H1 (cell line): ENCODE results near the gene CBLN1. TPM values are rescaled to one million over a fixed set of nuclear protein-coding genes. Genes with fewer than 3 reads are reported as not detected.
A peak's percentile ranks its signal among the peaks of the same experiment; 100 is the strongest.

Experiments used
- CTCF ChIA-PET: fragments of 300-600 bp; sonication (Branson Sonifier 250); formaldehyde crosslinking; loops from one replicate; lab custom pipeline; 2021; ENCODE audit not compliant: partially characterized antibody; lab: Charles Lee
- POLR2A ChIA-PET: fragments of 300-600 bp; sonication (Branson Sonifier 250); formaldehyde crosslinking; loops from one replicate; lab custom pipeline; 2021; ENCODE audit warnings: inconsistent platforms; ENCODE audit not compliant: partially characterized antibody; lab: Charles Lee
- DNase-seq, 2 experiments: peaks; one replicate each; pipeline versions ENCODE4 v3.0.0 to v3.0.0-alpha.2; 2010 to 2022; ENCODE audit warnings: low spot score in 2 of 2, low read depth in 1 of 2, mixed read lengths in 1 of 2
- FAIRE-seq: peaks from 2 replicates; lab custom pipeline; 2011; peaks lifted over from hg19 to GRCh38; lab: Jason Lieb, UNC
- H2AFZ ChIP-seq: 2 replicates; pipeline ENCODE4 v1.8.1; 2012; ENCODE audit warnings: low read length, inconsistent platforms
- H2AK5ac ChIP-seq: 2 replicates; pipeline ENCODE4 v1.6.1; 2013; ENCODE audit warnings: low read depth, low read length
- H2BK120ac ChIP-seq: replicated peaks from 2 replicates; pipeline ENCODE3; 2013; ENCODE audit warnings: low read depth, low read length, inconsistent platforms
- H2BK12ac ChIP-seq: 2 replicates; pipeline ENCODE4 v1.6.1; 2013; ENCODE audit warnings: low read depth, low read length
- H2BK15ac ChIP-seq: 2 replicates; pipeline ENCODE4 v1.6.1; 2013; ENCODE audit warnings: low read length
- H2BK20ac ChIP-seq: 2 replicates; pipeline ENCODE4 v1.6.1; 2013; ENCODE audit warnings: low read length
- H2BK5ac ChIP-seq: 2 replicates; pipeline ENCODE4 v1.6.1; 2013; ENCODE audit warnings: low read depth, low read length
- H3K14ac ChIP-seq: 2 replicates; pipeline ENCODE4 v1.6.1; 2013; ENCODE audit warnings: inconsistent platforms; ENCODE audit not compliant: insufficient read length
- H3K18ac ChIP-seq: 2 replicates; pipeline ENCODE4 v1.6.1; 2013; ENCODE audit warnings: low read length; ENCODE audit errors: extremely low read depth
- H3K23ac ChIP-seq: 2 replicates; pipeline ENCODE4 v1.6.1; 2013; ENCODE audit warnings: inconsistent platforms; ENCODE audit not compliant: insufficient read length
- H3K23me2 ChIP-seq: 2 replicates; pipeline ENCODE4 v1.6.1; 2013; ENCODE audit warnings: low read depth, low read length
- H3K27ac ChIP-seq: 2 replicates; pipeline ENCODE4 v1.6.1; 2011; ENCODE audit warnings: low read depth, low read length, inconsistent platforms
- H3K27me3 ChIP-seq, 4 experiments: replicated peaks in 1 of 4; 1 replicate in 1 of 4; 2 replicates in 3 of 4; pipeline versions ENCODE4 v1.6.1 to v1.8.1; 2011 to 2013; ENCODE audit warnings: low read length in 3 of 4, mild to moderate bottlenecking in 3 of 4, inconsistent platforms in 2 of 4, mixed read lengths in 2 of 4, moderate library complexity in 1 of 4; ENCODE audit not compliant: control insufficient read depth in 3 of 4, insufficient read depth in 3 of 4; ENCODE audit errors: extremely low read depth in 1 of 4
- H3K36me3 ChIP-seq, 4 experiments: 2 replicates each; pipeline versions ENCODE4 v1.6.1 to v1.8.1; 2011 to 2013; ENCODE audit warnings: mild to moderate bottlenecking in 4 of 4, low read length in 3 of 4, moderate library complexity in 2 of 4, control low read depth in 1 of 4, inconsistent platforms in 1 of 4; ENCODE audit not compliant: insufficient read depth in 4 of 4, control insufficient read depth in 2 of 4
- H3K4ac ChIP-seq: replicated peaks from 2 replicates; pipeline ENCODE3; 2013; ENCODE audit warnings: low read length, low read depth, mixed read lengths, inconsistent platforms; ENCODE audit not compliant: insufficient read length
- H3K4me1 ChIP-seq, 4 experiments: replicated peaks in 1 of 4; 1 replicate in 1 of 4; 2 replicates in 3 of 4; pipeline versions ENCODE4 v1.6.1 to v1.8.1; 2011 to 2013; ENCODE audit warnings: low read length in 3 of 4, inconsistent platforms in 2 of 4, mixed read lengths in 1 of 4; ENCODE audit not compliant: insufficient read depth in 4 of 4, control insufficient read depth in 3 of 4
- H3K4me2 ChIP-seq, 2 experiments: 2 replicates each; pipeline versions ENCODE4 v1.6.1 to v1.8.1; 2011 to 2013; ENCODE audit warnings: low read depth in 2 of 2, low read length in 2 of 2, control low read depth in 1 of 2, inconsistent platforms in 1 of 2, mild to moderate bottlenecking in 1 of 2; ENCODE audit not compliant: insufficient read depth in 1 of 2
- H3K4me3 ChIP-seq, 4 experiments: fragments of 200-600, 300-600 bp in 1 of 4; sonication (generic), shearing (Covaris generic), sonication (Bioruptor Twin) in 1 of 4; 2 replicates each; pipeline versions ENCODE4 v1.5.1 to v1.8.1; 2011 to 2016; ENCODE audit warnings: low read length in 4 of 4, low read depth in 3 of 4, control low read depth in 2 of 4, inconsistent platforms in 2 of 4, mild to moderate bottlenecking in 2 of 4, mixed read lengths in 1 of 4, moderate library complexity in 1 of 4; ENCODE audit not compliant: insufficient read depth in 2 of 4; ENCODE audit errors: extremely low read depth in 1 of 4
- H3K56ac ChIP-seq: replicated peaks from 2 replicates; pipeline ENCODE3; 2013; ENCODE audit warnings: low read depth, mild to moderate bottlenecking, mixed read lengths, low read length, inconsistent platforms; ENCODE audit not compliant: insufficient read length
- H3K79me1 ChIP-seq: 2 replicates; pipeline ENCODE4 v1.6.1; 2013; ENCODE audit warnings: low read depth, low read length, control low read depth
- H3K79me2 ChIP-seq, 2 experiments: 2 replicates each; pipeline versions ENCODE4 v1.6.1 to v1.8.1; 2012 to 2013; ENCODE audit warnings: low read length in 2 of 2, mild to moderate bottlenecking in 2 of 2, inconsistent platforms in 1 of 2; ENCODE audit not compliant: insufficient read depth in 2 of 2, control insufficient read depth in 1 of 2
- H3K9ac ChIP-seq, 4 experiments: replicated peaks in 1 of 4; 1 replicate in 1 of 4; 2 replicates in 3 of 4; pipeline versions ENCODE4 v1.6.1 to v1.8.1; 2011 to 2013; ENCODE audit warnings: low read depth in 3 of 4, low read length in 3 of 4, control low read depth in 2 of 4, mild to moderate bottlenecking in 2 of 4, moderate library complexity in 2 of 4, inconsistent platforms in 1 of 4; ENCODE audit errors: extremely low read depth in 1 of 4
- H3K9me3 ChIP-seq, 2 experiments: 2 replicates each; pipeline versions ENCODE4 v1.6.1 to v1.8.1; 2012 to 2013; ENCODE audit warnings: mild to moderate bottlenecking in 2 of 2, moderate library complexity in 2 of 2, control low read depth in 1 of 2, inconsistent platforms in 1 of 2, low read depth in 1 of 2, low read length in 1 of 2, mixed read lengths in 1 of 2; ENCODE audit not compliant: insufficient read depth in 2 of 2
- H4K20me1 ChIP-seq, 2 experiments: replicated peaks in 1 of 2; 2 replicates each; pipeline versions ENCODE3 to v1.8.1; 2011 to 2013; ENCODE audit warnings: inconsistent platforms in 2 of 2, low read length in 2 of 2, mild to moderate bottlenecking in 1 of 2; ENCODE audit not compliant: insufficient read depth in 2 of 2, control insufficient read depth in 1 of 2
- H4K5ac ChIP-seq: 2 replicates; pipeline ENCODE4 v1.6.1; 2013; ENCODE audit warnings: low read length, low read depth, mixed read lengths, inconsistent platforms; ENCODE audit not compliant: insufficient read length
- H4K8ac ChIP-seq: 2 replicates; pipeline ENCODE4 v1.8.0; 2013; ENCODE audit warnings: mild to moderate bottlenecking, moderate library complexity, low read length, inconsistent platforms; ENCODE audit not compliant: insufficient read depth; ENCODE audit errors: extremely low read depth
- H4K91ac ChIP-seq: replicated peaks from 2 replicates; pipeline ENCODE3; 2013; ENCODE audit warnings: low read length, mixed read lengths, inconsistent platforms; ENCODE audit not compliant: insufficient read length
- CREB1 ChIP-seq: IDR thresholded peaks from 2 replicates; pipeline ENCODE4 v1.6.1; 2012; ENCODE audit warnings: inconsistent platforms
- GABPA ChIP-seq: IDR thresholded peaks from 2 replicates; pipeline ENCODE4 v1.6.1; 2011; ENCODE audit warnings: mild to moderate bottlenecking, low read length, moderate library complexity, borderline replicate concordance; ENCODE audit not compliant: insufficient read depth
- GTF2F1 ChIP-seq: IDR thresholded peaks from 2 replicates; pipeline ENCODE4 v1.6.1; 2012; ENCODE audit warnings: low read depth, low read length, improper control_type of control experiment, borderline replicate concordance
- NANOG ChIP-seq: IDR thresholded peaks from 2 replicates; pipeline ENCODE4 v1.6.1; 2011; ENCODE audit warnings: low read length, low read depth, mild to moderate bottlenecking, inconsistent platforms; ENCODE audit not compliant: insufficient read depth, poor library complexity, severe bottlenecking
- RBBP5 ChIP-seq: IDR thresholded peaks from 2 replicates; pipeline ENCODE4 v1.7.1; 2012; ENCODE audit warnings: low read depth, mild to moderate bottlenecking, inconsistent platforms, low read length, moderate library complexity, borderline replicate concordance
- RXRA ChIP-seq: IDR thresholded peaks from 2 replicates; pipeline ENCODE4 v1.6.1; 2011; ENCODE audit warnings: low read depth, mild to moderate bottlenecking, low read length, moderate library complexity; ENCODE audit not compliant: insufficient read depth
- SIRT6 ChIP-seq: IDR thresholded peaks from one replicate; pipeline ENCODE4 v1.7.1; 2012; ENCODE audit warnings: low read length, inconsistent platforms
- SP2 ChIP-seq: IDR thresholded peaks from 2 replicates; pipeline ENCODE4 v1.6.1; 2012; ENCODE audit warnings: mild to moderate bottlenecking, low read length, inconsistent platforms
- TEAD4 ChIP-seq: IDR thresholded peaks from 2 replicates; pipeline ENCODE4 v1.6.1; 2012; ENCODE audit warnings: low read depth, low read length, inconsistent platforms, mixed read lengths
- WGBS, 2 experiments: shearing (Covaris generic) in 1 of 2; methylation state at CpG; one replicate each; pipeline versions ENCODE4 v1.1.6 to v1.1.7; 2013 to 2015; ENCODE audit warnings: low lambda C conversion rate in 2 of 2, mixed read lengths in 2 of 2, inconsistent platforms in 1 of 2, low coverage in 1 of 2, missing lambda C conversion rate in 1 of 2; ENCODE audit not compliant: insufficient replicate concordance in 2 of 2, insufficient coverage in 1 of 2, insufficient read length in 1 of 2; ENCODE audit errors: extremely low coverage in 1 of 2, missing lambda C conversion rate in 1 of 2; 5-methylcytosine and 5-hydroxymethylcytosine counted together
- polyA plus RNA-seq, 7 experiments: library from polyadenylated mRNA; depleted of rRNA in 3 of 7; stranded (reverse) in 5 of 7; unstranded in 2 of 7; fragments of >200 nt in 5 of 7; fragments of 200-250 nt in 2 of 7; gene quantifications; 1 replicate in 5 of 7; 2 replicates in 1 of 7; 4 replicates in 1 of 7; pipeline versions ENCODE4 v1.2.1 to v1.2.3, GENCODE V29; 2011 to 2013; ENCODE audit warnings: missing spikeins in 2 of 7, mixed read lengths in 2 of 7
- total RNA-seq: library from RNA; stranded (reverse); fragmentation: NEBNext Ultra II Directional; extraction: Animal tissue kit (Norgen Biotek cat#: 25700); gene quantifications from 2 replicates; pipeline ENCODE4 v1.2.1, GENCODE V29; 2021

Gene CBLN1
- total and polyA plus RNA-seq, 2 of the 8 experiments (the other 6 are each of a cell fraction or from before 2014, with no cell fraction given) = 0.97 to 7.1 TPM

- H4K5ac ChIP-seq = no peak overlapping the region
- H2BK15ac ChIP-seq = no peak overlapping the region
- peaks cover 0 to 2% (median under 1%) of the 10 kb centered on the region in 4 experiments; a peak in 2 of 7 replicates for H3K27me3 ChIP-seq
- H2BK120ac ChIP-seq = no peak overlapping the region
- no peak overlapping the region for H3K18ac ChIP-seq
- no peaks in the 10 kb centered on the region for H3K79me2 ChIP-seq
- no peaks in the 10 kb centered on the region for H4K20me1 ChIP-seq
- DNase-seq (no peak), FAIRE-seq (no peak)
- H3K4me1 ChIP-seq = peaks cover 0 to 6% (median 2%) of the 10 kb centered on the region in 4 experiments; a peak in 4 of 7 replicates
- no peak overlapping the region for H3K56ac ChIP-seq
- H2BK5ac ChIP-seq = no peak overlapping the region
- H4K8ac ChIP-seq = no peak overlapping the region
- no peak overlapping the region for H3K4me3 ChIP-seq
- H3K9ac ChIP-seq = peak overlapping the region in 1 of 4 experiments; percentile 8; a peak in 1 of 7 replicates
- no peak overlapping the region for H3K4ac ChIP-seq
- no peak overlapping the region for H3K4me2 ChIP-seq
- WGBS, 2 experiments = 84% methylated on average over 2 of the region's 2 CpGs; no CpG with 5 or more reads in 1 of the 2 experiments
- no peak overlapping the region for H3K23ac ChIP-seq
- ChIA-PET POLR2A (no interaction called here), CTCF (no interaction called here)
- H3K14ac ChIP-seq = no peak overlapping the region
- H3K27ac ChIP-seq = no peak overlapping the region
- H2BK20ac ChIP-seq = no peak overlapping the region
- H2AFZ ChIP-seq = no peak overlapping the region
- no peaks in the 10 kb centered on the region for H3K36me3 ChIP-seq
- H2AK5ac ChIP-seq = no peak overlapping the region
- no peaks in the 10 kb centered on the region for H3K9me3 ChIP-seq
- H3K79me1 ChIP-seq = no peaks in the 10 kb centered on the region
- no peak overlapping the region for H4K91ac ChIP-seq
- H2BK12ac ChIP-seq = no peak overlapping the region
- H3K23me2 ChIP-seq = no peaks in the 10 kb centered on the region
- TF ChIP-seq GABPA = no peak
- TF ChIP-seq NANOG = no peak
- TF ChIP-seq GTF2F1 = no peak
- no peak for TF ChIP-seq SP2
- TF ChIP-seq TEAD4 = no peak
- no peak for TF ChIP-seq RBBP5
- no peak for TF ChIP-seq RXRA
- TF ChIP-seq SIRT6 = no peak
- TF ChIP-seq CREB1 = no peak
These were observed 10.8 kb upstream of the CBLN1 start for GRCh38 chr16:49292413-49292812.
